Measurements from ENCODE around the gene LRIG1. TPM values are rescaled to one million over a fixed set of nuclear protein-coding genes. Genes with fewer than 3 reads are reported as not detected.

Gene LRIG1
- total RNA-seq, 1 experiment from 2014 or later = 5.3 TPM

- CTCF ChIA-PET = no interaction called here
- intact Hi-C loops (cut with micrococcal nuclease; ENCODE audit: unreplicated experiment) (no loop called here), in situ Hi-C loops (cut with HindIII; ENCODE audit: low pct_unique_long_range_greater_than_20kb, low sequenced_read_pairs) (no loop called here)
- ATAC-seq (no peak), DNase-seq (ENCODE audit: low read depth, low spot score) (no peak)
- BruUV-seq (replicated peaks) = no TSS peak
- Histone ChIP-seq H3K4me1 (ENCODE audit: control insufficient read depth, insufficient read depth, low read length) (no peaks in the 10 kb centered on the region), H3K9me3 (ENCODE audit: control insufficient read depth, insufficient read depth, low read depth, low read length) (no peaks in the 10 kb centered on the region), H3K4me3 (ENCODE audit: low read depth in 2 of 2, low read length in 2 of 2) (no peak overlapping the region), H3K36me3 (ENCODE audit: control insufficient read depth, insufficient read depth, low read length) (no peaks in the 10 kb centered on the region), H3K27ac (ENCODE audit: low read length) (no peak overlapping the region), H3K27me3 (ENCODE audit: control insufficient read depth, insufficient read depth, low read length) (no peaks in the 10 kb centered on the region)
- POLR2A ChIA-PET = no interaction called here
- no peak for TF ChIP-seq CTCF (IDR thresholded peaks at IDR 0.05)
- TF ChIP-seq SIN3A (IDR thresholded peaks at IDR 0.05; ENCODE audit: borderline replicate concordance, insufficient read depth, low read depth, low read length) = no peak
- TF ChIP-seq POLR2AphosphoS5 (IDR thresholded peaks at IDR 0.05; ENCODE audit: low read depth, low read length) = no peak
- no peak for TF ChIP-seq REST (IDR thresholded peaks at IDR 0.05; ENCODE audit: insufficient read depth in 1 of 2, low read depth in 2 of 2, low read length in 1 of 2)
- TF ChIP-seq TCF7L2 (IDR thresholded peaks at IDR 0.05; ENCODE audit: low read depth, low read length) = no peak
Observed at GRCh38 chr3:66425576-66426114, 75.2 kb downstream of the LRIG1 start.

GRCh38 chr3:66425032-66425431 lies 75.8 kb downstream of the LRIG1 start:
- intact Hi-C loops (cut with micrococcal nuclease; ENCODE audit: unreplicated experiment) = no loop called here
- Histone ChIP-seq H3K4me1 (ENCODE audit: control insufficient read depth, insufficient read depth, low read length) (no peaks in the 10 kb centered on the region), H3K27ac (ENCODE audit: low read length) (no peak overlapping the region), H3K4me3 (ENCODE audit: low read depth in 2 of 2, low read length in 2 of 2) (no peak overlapping the region), H3K9me3 (ENCODE audit: control insufficient read depth, insufficient read depth, low read depth, low read length) (no peaks in the 10 kb centered on the region), H3K36me3 (ENCODE audit: control insufficient read depth, insufficient read depth, low read length) (no peaks in the 10 kb centered on the region), H3K27me3 (ENCODE audit: control insufficient read depth, insufficient read depth, low read length) (no peaks in the 10 kb centered on the region)
- TF ChIP-seq REST (IDR thresholded peaks at IDR 0.05; ENCODE audit: insufficient read depth in 1 of 2, low read depth in 2 of 2, low read length in 1 of 2) (no peak), TCF7L2 (IDR thresholded peaks at IDR 0.05; ENCODE audit: low read depth, low read length) (no peak), CTCF (IDR thresholded peaks at IDR 0.05) (no peak), POLR2AphosphoS5 (IDR thresholded peaks at IDR 0.05; ENCODE audit: low read depth, low read length) (no peak)
- in situ Hi-C loops (cut with HindIII; ENCODE audit: low pct_unique_long_range_greater_than_20kb, low sequenced_read_pairs) = no loop called here
- DNase-seq (ENCODE audit: low read depth, low spot score) (no peak), ATAC-seq (no peak)
- BruUV-seq (replicated peaks) = no TSS peak
- POLR2A ChIA-PET = no interaction called here
- CTCF ChIA-PET = no interaction called here

Data from Panc1 (cell line).